GM19438 (cell line): ENCODE measurements around the gene NAA25.
"Not testable (repeated sequence)": the region's sequence is repeated elsewhere in the genome, so short reads cannot be mapped to it uniquely, and the experiment has no call there.

Source experiments
- ATAC-seq: cut with Tn5 transposase; IDR thresholded peaks from one replicate; pipeline ENCODE4 v1.9.1; 2021; ENCODE audit warnings: low read depth; ENCODE audit not compliant: unreplicated experiment

The NAA25 gene

DNA sequence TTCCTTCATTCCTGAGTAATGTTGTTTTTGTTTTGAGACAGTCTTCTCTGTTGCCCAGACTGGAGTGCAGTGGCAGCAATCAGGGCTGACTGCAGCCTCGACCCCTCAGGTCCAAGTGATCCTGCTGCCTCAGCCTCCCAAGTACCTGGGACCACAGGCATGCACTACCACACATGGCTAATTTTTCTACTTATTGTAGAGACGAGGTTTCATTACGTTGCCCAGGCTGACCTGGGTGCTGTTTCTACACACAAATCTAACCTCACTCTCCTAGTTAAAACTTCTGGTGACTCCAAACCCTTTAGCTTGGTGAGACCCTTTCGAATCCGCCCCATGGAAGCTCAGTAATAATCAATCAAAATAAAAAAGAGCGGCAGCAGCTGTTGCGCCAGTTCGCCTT lies 96.9 kb downstream of the NAA25 start:
- ATAC-seq: no peak

DNA sequence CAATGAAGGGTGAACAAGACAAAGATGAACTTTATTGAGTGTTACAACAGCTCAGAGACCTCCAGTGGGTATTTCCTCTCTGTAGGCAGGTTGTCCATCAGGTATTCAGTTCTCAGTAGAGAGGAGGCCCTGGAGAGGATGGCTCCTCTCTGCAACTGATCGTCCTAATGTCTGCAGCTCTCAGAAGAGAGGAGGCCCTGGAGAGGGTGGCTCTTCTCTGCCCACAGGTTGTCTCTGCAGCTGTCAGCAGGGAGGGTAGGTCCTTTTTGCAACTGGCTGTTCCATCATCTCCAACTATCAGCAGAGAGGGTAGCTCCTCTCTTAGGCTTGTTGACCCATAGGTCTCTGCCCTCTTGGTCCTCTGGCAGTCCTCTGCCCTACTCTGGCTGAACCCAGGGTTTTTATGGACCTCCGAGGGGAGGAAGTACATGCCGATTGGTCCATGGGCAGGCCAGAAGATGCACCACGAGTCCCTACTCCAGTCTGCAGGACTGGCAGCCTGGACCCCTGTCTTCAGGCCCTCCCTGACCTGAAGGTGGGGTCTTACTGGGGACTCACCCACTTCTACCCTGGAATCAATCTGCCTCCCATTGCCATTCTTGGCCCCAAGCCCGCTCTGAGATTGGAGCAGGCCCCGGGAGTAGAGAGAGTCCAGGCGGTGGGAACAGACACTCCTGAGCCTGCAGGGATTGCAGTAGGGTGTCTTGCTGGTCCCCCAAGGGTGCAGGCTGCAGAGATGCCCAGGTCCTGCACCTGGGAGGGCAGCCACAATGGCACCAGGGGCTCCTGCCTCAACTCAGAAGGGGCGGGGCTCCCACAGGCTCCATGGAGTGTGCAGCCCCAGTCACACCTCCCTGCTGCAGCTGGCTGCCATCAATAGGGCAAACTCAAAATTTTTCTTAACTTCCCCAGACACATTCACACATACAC lies 97.9 kb downstream of the NAA25 start:
- ATAC-seq: no peak

DNA sequence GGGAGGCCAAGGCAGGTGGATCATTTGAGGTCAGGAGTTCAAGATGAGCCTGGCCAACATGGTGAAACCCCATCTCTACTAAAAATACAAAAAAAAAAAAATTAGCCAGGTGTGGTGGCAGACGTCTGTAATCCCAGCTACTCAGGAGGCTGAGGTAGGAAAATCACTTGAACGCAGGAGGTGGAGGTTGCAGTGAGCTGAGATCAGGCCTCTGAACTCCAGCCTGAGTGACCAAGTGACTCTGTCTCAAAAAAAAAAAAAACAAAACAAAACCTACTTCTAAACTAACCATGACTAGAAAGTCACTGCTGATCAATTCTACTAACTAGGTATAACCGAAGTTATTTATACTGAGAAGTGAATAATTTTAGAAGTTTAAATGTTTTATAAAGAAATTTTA lies 99.0 kb downstream of the NAA25 start:
- ATAC-seq: not testable (repeated sequence)

DNA sequence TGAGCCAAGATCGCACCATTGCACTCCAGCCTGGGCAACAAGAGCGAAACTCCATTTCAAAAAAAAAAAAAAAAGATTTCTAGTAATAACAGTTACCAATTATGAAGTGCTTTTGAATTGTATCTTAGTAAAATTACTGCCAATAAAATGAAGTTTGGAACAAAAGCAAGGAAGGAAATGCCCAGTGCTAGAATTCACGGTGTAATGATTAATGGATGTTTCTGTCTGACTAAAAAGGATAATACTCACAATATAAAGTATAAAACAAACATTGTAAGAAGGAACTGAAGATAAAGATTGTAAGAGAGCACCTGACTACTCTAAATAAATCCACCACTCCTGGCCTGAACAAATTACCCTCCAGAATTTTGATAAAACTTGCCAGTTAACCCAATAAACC lies 99.7 kb downstream of the NAA25 start:
- ATAC-seq: no peak

DNA sequence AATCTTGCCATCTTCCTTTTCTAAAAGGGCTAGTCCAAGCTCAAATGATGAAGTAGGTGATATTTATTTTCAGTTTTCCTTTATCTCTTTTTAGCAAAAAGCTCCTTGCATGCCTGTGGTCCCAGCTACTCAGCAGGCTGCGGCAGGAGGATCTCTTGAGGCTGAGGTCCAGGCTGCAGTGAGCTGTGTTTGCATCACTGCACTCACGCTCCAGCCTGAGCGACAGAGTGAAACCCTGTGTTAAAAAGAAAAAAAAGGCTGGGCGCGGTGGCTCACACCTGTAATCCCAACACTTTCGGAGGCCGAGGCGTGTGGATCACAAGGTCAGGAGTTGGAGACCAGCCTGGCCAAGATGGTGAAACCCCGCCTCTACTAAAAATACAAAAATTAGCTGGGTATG lies 100.6 kb downstream of the NAA25 start:
- no peak for ATAC-seq

DNA sequence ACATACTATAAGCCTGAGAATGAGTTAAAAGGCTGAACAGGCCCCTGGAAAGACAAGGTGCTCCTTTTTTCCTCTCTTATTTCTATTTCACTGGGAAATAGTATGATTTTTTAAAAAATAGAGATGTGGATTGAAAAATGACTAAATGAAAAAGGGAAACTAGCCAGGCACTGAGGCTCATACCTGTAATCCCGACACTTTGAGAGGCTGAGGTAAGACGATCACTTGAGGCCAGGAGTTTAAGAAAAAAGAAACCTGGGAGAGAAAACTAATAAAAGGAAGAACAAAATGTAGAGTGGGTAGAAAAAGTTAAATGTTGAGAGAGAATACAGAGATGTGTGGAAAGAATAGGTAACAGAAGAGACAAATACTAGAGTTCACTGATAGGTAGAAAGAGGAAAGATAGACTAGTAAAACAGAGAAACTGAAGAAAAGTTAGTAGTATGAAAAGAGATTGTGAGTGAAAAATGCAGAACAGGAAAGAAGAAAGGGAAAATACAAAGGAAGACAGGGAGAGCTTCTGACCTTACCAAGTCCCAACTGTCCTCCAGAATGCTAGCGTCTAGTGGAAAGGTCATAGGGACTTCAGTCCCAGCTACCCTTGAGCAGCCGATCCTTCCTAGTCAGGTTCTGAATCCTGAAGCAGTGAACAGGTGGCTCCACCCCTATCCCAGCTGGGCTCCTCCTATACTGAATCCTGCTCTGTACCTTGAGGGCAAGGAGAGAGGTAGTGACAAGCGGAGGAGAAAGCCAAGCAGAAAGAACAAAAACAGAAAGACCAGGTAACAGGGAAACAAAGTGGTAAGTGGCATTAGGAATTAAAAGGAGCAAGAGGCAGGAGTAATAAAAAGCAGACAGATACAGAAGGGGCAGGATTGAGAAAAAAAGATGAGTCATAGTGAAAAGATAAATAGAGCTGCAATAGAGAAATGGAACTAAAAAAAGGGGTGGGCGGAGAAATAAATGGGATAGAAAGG lies 102.9 kb downstream of the NAA25 start:
- ATAC-seq: no peak

DNA sequence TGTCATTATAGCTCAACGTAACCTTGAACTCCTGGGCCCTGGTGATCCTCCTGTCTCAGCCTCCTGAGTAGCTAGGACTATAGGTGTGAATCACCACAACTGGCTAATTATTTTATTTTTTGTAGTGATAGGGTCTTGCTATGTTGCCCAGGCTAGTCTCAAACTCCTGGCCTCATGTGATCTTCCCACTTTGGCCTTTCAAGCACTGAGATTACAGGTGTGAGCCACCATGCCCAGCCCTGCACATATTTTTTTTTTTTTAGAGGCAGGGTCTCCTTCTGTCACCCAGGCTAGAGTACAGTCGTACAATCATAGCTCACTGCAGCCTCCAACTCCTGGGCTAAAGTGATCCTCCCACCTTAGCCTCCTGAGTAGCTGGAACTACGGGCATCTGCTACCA lies 104.5 kb downstream of the NAA25 start:
- no peak for ATAC-seq

DNA sequence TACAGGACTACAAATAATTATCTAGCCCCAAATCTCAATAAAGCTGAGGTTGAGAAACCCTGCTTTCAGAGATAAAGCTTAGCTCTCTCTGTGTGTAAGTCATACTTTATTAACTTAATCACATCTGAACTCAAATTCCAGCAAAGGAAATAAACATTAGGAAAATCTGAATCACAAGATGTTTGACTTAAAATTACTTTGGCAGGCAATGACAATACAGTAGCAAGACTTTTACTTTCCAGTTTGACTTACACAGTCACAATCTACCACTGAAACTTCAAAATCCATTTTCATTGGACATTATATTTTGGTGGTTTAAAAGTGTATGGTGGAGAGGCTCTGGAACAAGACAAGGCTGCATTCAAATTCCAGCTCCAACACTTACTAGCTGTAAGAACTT lies 107.0 kb downstream of the NAA25 start:
- ATAC-seq: no peak

DNA sequence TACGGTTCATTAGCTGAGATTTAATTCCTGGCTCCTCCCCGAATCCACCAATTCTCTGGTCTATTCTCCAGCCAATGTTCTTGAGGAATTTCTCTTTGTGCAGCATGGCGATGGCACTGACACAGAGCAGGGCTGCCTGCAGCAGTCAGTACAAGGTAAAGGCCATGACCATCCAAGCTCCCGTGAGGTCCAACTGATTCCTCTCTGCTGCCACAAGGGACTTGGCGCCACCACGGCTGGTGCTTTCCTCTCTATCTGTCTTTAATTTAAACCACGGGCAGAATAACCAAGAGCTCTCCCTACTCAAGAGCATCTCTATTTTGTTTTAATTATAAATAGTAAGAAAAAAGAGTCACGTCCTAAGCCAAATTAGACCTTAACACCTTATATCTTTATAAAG lies 107.8 kb downstream of the NAA25 start:
- no peak for ATAC-seq

DNA sequence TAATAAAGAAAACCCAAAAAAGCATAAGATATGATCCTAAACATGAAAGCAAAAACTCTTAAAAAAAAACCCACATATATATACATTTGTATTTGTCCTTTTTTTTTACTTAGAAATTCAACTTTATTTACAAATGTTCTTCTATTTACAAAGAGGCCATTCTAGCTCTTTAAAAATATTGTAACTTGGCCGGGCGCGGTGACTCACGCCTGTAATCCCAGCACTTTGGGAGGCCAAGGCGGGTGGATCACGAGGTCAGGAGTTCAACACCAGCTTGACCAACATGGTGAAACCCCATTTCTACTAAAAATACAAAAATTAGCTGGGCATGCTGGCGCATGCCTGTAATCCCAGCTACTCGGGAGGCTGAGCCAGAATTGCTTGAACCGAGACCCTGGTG lies 109.5 kb downstream of the NAA25 start:
- ATAC-seq: not testable (repeated sequence)

DNA sequence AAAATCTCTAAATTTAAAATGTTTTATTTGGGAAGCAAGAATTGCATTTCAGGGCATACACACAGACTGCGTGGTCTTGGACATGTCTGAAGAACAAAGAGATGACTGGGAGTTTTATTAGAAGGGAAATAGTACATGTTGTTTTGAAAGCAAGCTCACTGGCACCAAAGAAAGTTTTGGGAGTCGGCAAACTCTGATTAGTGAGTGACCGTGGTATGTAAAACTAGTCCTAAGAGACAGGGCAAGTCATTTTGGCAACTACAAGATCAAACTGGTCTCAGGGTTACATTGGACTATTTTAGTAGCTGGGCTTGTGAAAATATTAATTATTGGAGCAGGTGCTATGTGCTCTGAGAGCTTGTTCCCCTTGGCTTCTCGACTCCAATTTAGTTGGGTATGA lies 110.6 kb downstream of the NAA25 start:
- ATAC-seq: no peak

DNA sequence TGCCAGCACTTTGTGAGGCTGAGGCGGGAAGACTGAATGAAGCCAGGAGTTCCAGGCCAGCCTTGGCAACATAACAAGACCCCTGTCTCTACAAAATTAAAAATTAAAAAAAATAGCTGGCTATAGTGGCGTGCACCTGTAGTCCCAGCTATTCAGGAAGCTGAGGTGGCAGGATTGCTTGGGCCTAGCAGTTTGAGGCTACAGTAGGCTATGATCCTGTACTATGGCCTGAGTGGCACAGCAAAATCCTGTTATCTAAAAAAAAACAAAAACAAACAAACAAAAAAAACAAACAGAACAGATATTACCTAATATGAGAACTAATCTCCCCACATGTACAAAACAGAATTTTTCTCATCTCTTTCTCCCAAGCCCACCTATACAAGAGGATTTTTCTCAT lies 111.3 kb downstream of the NAA25 start:
- no peak for ATAC-seq

DNA sequence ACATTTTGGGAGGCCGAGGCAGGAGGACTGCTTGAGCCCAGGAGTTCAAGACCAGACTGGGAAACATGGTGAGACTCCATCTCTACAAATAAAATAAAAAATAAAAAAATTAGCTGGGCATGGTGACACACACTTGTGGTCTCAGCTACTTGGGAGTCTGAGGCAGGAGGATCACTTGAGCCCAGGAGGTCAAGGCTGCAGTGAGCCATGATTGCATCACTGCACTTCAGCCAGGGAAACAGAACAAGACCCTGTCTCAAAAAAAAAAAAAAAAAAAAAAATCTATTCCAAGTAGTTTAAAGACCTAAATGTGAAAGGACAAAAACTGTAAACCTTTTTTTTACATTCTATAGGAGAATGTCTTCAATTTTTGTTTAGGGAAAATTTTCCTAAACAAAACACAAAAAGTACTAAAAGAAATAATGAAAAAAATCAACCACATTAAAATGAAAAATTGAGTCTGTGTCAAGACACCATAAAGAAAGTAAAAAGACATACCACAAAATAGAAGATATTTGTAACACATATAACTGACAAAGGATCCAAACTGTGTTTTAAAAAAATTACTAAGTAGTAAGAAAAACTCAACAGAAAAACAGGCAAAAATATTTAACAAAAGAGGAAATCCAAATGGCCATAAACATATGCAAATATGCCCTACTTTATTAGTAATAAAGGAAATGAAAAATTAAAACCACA lies 112.7 kb downstream of the NAA25 start:
- ATAC-seq: no peak

DNA sequence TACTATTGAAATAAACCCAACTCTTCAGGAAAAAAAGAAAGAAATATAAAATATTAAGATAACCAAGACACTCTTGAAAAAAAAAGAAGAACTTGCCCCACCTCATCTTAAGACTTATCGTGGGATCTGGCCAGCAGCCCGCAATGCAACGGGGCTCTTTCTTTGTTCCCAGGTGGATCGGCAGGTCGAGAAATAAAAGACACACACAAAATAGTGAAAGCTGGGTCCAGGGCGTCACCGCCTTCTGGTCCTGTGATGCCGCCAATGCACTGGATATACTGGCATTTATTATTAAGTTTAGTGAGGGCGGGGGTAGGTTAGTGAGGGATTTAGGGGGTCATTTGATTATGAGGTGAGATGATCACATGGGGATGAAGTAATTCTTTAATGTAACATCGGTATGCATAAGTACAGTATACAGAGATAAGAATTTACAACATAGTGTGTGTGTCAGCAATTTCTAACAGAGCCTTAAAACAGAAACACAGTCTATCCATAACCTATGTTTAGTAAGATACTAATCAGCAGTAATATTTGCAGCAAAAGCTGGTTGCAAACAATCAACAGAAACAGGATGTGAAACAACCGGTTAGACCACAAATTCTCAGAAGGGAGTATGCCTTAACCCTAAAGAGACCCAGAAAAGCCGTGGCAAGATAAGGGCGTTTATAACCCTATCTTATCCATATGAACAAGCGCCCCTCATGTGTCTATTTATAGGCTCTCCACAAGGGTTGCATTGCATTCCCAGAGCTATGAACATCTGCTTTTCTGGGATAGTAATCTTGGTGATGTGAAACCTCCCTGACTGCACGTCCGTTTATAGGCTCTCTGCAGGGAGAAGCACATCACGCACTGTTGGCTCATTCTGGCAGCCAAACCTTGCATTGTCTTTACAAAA lies 114.1 kb downstream of the NAA25 start:
- ATAC-seq: not testable (repeated sequence)

DNA sequence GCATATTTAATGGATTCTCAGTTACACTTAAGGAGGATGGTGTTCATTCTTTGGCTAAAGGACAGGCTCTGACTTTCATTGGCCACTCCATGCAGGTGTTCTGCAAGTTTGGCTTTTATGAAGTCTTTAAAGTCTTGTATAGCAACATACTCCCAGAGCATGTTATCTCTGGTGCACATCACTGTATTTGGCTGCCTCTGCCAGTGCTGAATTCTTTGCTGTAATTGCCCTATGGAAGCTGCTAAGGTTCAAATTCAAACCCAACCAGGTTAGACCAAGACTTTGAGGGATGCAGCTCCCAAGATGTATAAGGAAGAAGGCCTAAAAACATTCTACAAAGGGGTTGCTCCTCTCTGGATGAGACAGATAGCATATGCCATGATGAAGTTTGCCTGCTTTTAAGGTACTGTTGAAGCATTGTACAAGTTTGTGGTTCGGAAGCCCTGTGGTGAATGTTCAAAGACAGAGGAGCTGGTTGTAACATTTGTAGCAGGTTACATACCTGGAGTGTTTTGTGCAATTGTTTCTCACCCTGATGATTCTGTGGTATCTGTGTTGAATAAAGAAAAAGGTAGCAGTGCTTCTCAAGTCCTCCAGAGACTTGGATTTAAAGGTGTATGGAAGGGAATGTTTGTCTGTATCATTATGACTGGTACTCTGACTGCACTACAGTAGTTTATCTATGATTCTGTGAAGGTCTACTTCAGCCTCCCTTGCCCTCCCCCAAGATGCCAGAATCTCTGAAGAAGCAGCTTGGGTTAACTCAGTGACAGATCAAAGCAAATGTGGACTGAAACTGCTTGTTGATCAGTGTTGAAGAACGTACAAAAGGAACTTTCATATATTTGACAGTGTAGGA lies 115.1 kb downstream of the NAA25 start:
- ATAC-seq: no peak

DNA sequence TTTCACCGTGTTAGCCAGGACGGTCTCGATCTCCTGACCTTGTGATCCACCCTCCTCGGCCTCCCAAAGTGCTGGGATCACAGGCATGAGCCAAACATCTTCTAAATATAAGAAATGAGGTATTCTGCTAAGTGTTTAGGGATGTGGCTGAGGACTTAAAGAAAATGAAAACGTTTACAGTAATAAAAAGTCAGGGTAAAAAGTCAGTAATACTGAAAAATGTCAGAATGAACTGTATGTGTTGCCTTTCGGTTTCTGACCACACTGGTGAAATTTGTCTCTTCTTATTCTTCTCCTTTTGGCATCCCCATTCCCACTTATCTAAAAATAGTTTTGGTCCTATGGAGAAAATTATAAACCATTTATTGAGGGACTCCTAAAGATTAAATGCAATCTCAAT lies 116.1 kb downstream of the NAA25 start:
- ATAC-seq: no peak

DNA sequence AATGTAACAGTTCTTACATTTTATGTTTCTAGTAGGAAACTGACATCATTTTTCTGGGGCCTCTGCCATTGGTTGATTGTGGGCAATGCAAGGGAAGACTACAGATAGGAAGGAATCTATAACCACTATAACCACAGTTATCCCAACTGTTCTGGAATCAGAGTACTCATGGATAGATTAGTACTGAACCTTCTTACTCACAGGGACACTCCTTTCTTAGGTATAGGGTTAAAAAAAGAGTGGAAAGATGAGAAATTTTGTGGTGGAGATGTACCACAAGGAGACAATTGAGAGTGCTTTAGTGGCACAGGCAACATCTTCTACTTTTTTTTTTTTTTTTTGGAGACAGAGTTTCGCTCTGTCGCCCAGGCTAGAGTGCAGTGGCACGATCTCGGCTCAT lies 116.6 kb downstream of the NAA25 start:
- ATAC-seq: no peak

DNA sequence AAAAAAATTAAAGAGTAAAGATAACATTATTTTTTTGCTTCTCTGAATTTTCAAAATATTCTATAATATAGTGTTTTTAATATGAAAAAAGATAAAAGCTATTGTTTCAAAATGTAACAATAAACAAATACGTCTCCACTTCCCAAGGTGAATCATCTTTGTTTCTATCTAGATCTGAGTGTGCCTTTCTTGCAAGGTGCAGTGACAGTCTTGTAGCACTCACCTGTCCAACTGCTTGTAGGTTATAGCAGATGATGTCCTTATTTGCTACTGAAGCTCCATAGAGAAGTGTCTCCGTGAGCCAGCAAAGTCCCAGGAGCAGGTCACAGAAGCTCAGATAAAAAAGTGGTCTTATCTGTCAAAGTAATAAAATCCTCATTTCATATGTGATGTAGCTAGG lies 117.0 kb downstream of the NAA25 start:
- no peak for ATAC-seq

DNA sequence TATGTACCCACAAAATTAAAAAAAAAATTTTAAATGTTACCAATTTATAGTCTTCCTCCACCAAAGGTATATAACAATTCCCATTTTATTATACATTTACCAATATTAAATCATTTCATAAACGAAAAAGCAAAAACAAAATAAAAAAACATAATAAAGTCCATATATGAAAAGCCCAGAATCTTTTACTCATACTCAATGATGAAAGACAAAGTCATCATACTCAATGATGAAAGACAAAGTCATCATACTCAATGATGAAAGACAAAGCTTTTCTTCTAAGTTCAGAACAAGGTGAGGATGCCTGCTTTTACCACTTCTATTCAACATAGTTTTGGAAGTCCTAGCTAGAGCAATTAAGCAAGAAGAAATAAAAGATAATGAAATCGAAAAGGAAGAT lies 123.8 kb downstream of the NAA25 start:
- no peak for ATAC-seq
